Skin epidermis (tissue), 12 donors: ENCODE measurements around the gene UCKL1.

Experiments
- H3K27ac ChIP-seq, 21 experiments: fragments of 200-600 bp; sonication (generic) in 11 of 21; one replicate each; pipeline ENCODE4 v1.5.0; 2020; ENCODE audit warnings: mild to moderate bottlenecking in 3 of 21, inconsistent platforms in 2 of 21, moderate library complexity in 2 of 21
- H3K4me3 ChIP-seq, 7 experiments: fragments of 200-600 bp; sonication (generic) in 2 of 7; one replicate each; pipeline ENCODE4 v1.5.0; 2020; ENCODE audit warnings: inconsistent platforms in 2 of 7, mild to moderate bottlenecking in 2 of 7, moderate library complexity in 1 of 7

UCKL1 gene

GRCh38 chr20:63946986-63947637, 9.1 kb downstream of the UCKL1 start:
- Histone ChIP-seq H3K4me3 (no peak overlapping the region), H3K27ac (peak overlapping the region in 6 of 21 experiments; percentile 8 to 71 (median 32))

GRCh38 chr20:63945921-63946920, 10.0 kb downstream of the UCKL1 start:
- H3K27ac ChIP-seq = no peak overlapping the region
- H3K4me3 ChIP-seq = no peak overlapping the region

- no peak overlapping the region for H3K4me3 ChIP-seq
- H3K27ac ChIP-seq = no peak overlapping the region
These were observed 11.1 kb downstream of the UCKL1 start for GRCh38 chr20:63945031-63945658.

- H3K4me3 ChIP-seq = no peak overlapping the region
- H3K27ac ChIP-seq = no peak overlapping the region
These were observed 11.9 kb downstream of the UCKL1 start for GRCh38 chr20:63944078-63944941.

GRCh38 chr20:63943808-63944077, 12.5 kb downstream of the UCKL1 start:
- Histone ChIP-seq H3K27ac (no peak overlapping the region), H3K4me3 (no peak overlapping the region)

GRCh38 chr20:63942969-63943807, 13.0 kb downstream of the UCKL1 start:
- Histone ChIP-seq H3K27ac (peak overlapping the region in 17 of 21 experiments; percentile 2 to 79 (median 62)), H3K4me3 (no peak overlapping the region)

- Histone ChIP-seq H3K4me3 (no peak overlapping the region), H3K27ac (peak overlapping the region in 18 of 21 experiments; percentile 2 to 79 (median 64))
These were observed 13.8 kb downstream of the UCKL1 start for GRCh38 chr20:63942250-63942951.

- Histone ChIP-seq H3K4me3 (peak overlapping the region in 1 of 7 experiments; percentile 22), H3K27ac (peak overlapping the region in 13 of 21 experiments; percentile 4 to 80 (median 49))
These were observed 14.7 kb downstream of the UCKL1 start for GRCh38 chr20:63941282-63942081.

GRCh38 chr20:63940472-63941266, 15.5 kb downstream of the UCKL1 start:
- peak overlapping the region in 7 of 21 experiments; percentile 4 to 80 (median 63) for H3K27ac ChIP-seq
- no peak overlapping the region for H3K4me3 ChIP-seq

GRCh38 chr20:63940071-63940471, 16.1 kb downstream of the UCKL1 start:
- Histone ChIP-seq H3K27ac (peak overlapping the region in 1 of 21 experiments; percentile 4), H3K4me3 (no peak overlapping the region)

GRCh38 chr20:63939061-63939935, 16.9 kb downstream of the UCKL1 start:
- peak overlapping the region in 1 of 21 experiments; percentile 30 for H3K27ac ChIP-seq
- no peak overlapping the region for H3K4me3 ChIP-seq

- Histone ChIP-seq H3K4me3 (no peak overlapping the region), H3K27ac (no peak overlapping the region)
These were observed 18.6 kb downstream of the UCKL1 start for GRCh38 chr20:63937596-63937995.

GRCh38 chr20:63935447-63935846, 20.8 kb downstream of the UCKL1 start:
- H3K4me3 ChIP-seq = no peak overlapping the region
- no peak overlapping the region for H3K27ac ChIP-seq

GRCh38 chr20:63934271-63935068, 21.7 kb downstream of the UCKL1 start:
- Histone ChIP-seq H3K4me3 (no peak overlapping the region), H3K27ac (no peak overlapping the region)

- Histone ChIP-seq H3K4me3 (no peak overlapping the region), H3K27ac (no peak overlapping the region)
These were observed 22.6 kb downstream of the UCKL1 start for GRCh38 chr20:63933646-63934045.
